Measurements from ENCODE around the gene CMSS1.

- TF ChIP-seq EZH2phosphoT487 (IDR thresholded peaks at IDR 0.05; ENCODE audit: low read length): no peak
- TF ChIP-seq, protein P1, sequence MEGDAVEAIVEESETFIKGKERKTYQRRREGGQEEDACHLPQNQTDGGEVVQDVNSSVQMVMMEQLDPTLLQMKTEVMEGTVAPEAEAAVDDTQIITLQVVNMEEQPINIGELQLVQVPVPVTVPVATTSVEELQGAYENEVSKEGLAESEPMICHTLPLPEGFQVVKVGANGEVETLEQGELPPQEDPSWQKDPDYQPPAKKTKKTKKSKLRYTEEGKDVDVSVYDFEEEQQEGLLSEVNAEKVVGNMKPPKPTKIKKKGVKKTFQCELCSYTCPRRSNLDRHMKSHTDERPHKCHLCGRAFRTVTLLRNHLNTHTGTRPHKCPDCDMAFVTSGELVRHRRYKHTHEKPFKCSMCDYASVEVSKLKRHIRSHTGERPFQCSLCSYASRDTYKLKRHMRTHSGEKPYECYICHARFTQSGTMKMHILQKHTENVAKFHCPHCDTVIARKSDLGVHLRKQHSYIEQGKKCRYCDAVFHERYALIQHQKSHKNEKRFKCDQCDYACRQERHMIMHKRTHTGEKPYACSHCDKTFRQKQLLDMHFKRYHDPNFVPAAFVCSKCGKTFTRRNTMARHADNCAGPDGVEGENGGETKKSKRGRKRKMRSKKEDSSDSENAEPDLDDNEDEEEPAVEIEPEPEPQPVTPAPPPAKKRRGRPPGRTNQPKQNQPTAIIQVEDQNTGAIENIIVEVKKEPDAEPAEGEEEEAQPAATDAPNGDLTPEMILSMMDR (IDR thresholded peaks at IDR 0.05; ENCODE audit: low read length): no peak
- no peak for TF ChIP-seq EZH2 (optimal IDR thresholded peaks at IDR 0.05; ENCODE audit: low read depth, low read length)
Observed at GRCh38 chr3:99776516-99777209, 41.0 kb upstream of the CMSS1 start.

Data from MM.1S (cell line).